Uterus (tissue), 4 donors: Measurements from ENCODE around the gene NKX1-2. TPM values are rescaled to one million over a fixed set of nuclear protein-coding genes. Genes with fewer than 3 reads are reported as not detected.

Source experiments
- DNase-seq, 2 donors: peaks; one replicate each; pipeline ENCODE4 v3.0.0-alpha.2; 2019 to 2020
- H3K27ac ChIP-seq, 2 donors: fragments of 200-600 bp; sonication (generic); 1 replicate in 1 of 2; 2 replicates in 1 of 2; pipeline ENCODE4 v1.5.1; 2016 to 2018
- H3K27me3 ChIP-seq, 2 donors: fragments of 200-600 bp; sonication (generic); one replicate each; pipeline ENCODE4 v1.5.1; 2018 to 2019; ENCODE audit warnings: control low read depth in 1 of 2
- H3K36me3 ChIP-seq, 2 donors: fragments of 200-600 bp; sonication (generic); one replicate each; pipeline ENCODE4 v1.5.1; 2019; ENCODE audit warnings: control low read depth in 1 of 2
- H3K4me1 ChIP-seq, 2 donors: fragments of 200-600 bp; sonication (generic); one replicate each; pipeline ENCODE4 v1.5.1; 2018 to 2019; ENCODE audit warnings: control low read depth in 1 of 2
- H3K4me3 ChIP-seq, 2 donors: fragments of 200-600 bp; sonication (generic); 1 replicate in 1 of 2; 2 replicates in 1 of 2; pipeline ENCODE4 v1.5.1; 2018 to 2019; ENCODE audit warnings: mild to moderate bottlenecking in 1 of 2
- H3K9me3 ChIP-seq, 2 donors: fragments of 200-600 bp; sonication (generic); one replicate each; pipeline ENCODE4 v1.5.1; 2019; ENCODE audit warnings: control low read depth in 1 of 2
- POLR2A ChIP-seq, 2 donors: fragments of 450-650 bp; IDR thresholded peaks; one replicate each; pipeline ENCODE4 v1.6.1; 2016; ENCODE audit warnings: antibody characterized with exemption in 2 of 2, mild to moderate bottlenecking in 1 of 2, moderate library complexity in 1 of 2
- intact Hi-C: fragments of 100-400 bp; cut with DNase I; formaldehyde crosslinking; loops from one replicate; pipeline ENCODE4 v1.15.1; 2023; ENCODE audit warnings: low total_unique reads
- total RNA-seq, 4 donors: library from RNA; depleted of rRNA in 3 of 4; stranded (reverse); fragments of >200 nt in 3 of 4; gene quantifications; one replicate each; pipeline versions ENCODE4 v1.1.0 to v1.2.4, GENCODE V29; 2014 to 2023
- TF ChIP-seq, protein P1 (sequence below), 4 experiments: fragments of 200-600 bp in 2 of 4; fragments of 450-650 bp in 2 of 4; sonication (generic) in 2 of 4; IDR thresholded peaks; one replicate each; pipeline ENCODE4 v1.5.1; 2016 to 2019; ENCODE audit warnings: antibody characterized with exemption in 4 of 4, mild to moderate bottlenecking in 2 of 4, moderate library complexity in 1 of 4
- donor health status: DM: yes; HTN: yes; CAD: no.

The NKX1-2 gene
- total RNA-seq, 4 donors from 2014 or later: not detected

DNA sequence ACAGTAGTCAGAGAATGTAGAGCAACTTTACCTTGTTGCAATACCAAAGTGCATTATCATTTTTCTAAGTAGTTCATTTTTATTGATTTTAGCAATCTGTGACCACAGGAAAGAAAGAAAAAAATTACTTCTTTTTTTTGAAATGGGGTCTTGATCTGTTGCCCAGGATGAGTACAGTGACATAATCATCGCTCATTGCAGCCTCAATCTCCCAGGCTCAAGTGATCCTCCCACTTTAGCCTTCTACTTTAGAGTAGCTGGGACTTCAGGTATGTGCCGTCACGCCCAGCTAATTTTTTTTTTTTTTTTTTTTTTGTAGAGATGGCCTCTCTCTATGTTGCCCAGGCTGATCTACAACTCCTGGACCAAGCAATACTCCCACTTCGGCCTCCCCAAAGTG lies 19.8 kb downstream of the NKX1-2 start:
- intact Hi-C loops: no loop called here

DNA sequence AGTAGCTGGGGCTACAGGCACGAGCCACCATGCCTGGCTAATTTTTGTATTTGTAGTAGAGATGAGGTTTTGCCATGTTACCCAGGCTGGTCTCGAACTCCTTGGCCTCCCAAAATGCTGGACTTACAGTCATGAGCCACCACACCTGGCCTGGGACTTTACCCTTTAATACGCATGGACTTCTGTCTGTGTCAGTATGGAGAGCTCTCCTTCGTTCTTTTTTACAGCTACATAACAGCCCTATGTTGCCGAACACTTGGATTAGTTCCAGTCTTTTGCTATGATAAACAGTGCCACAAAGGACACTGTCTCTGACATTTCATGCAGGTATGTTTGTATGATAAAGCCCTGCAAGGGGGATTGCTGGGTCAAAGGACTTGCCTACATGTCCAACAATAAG lies 20.3 kb downstream of the NKX1-2 start:
- H3K27me3 ChIP-seq: no peaks in the 10 kb centered on the region

More for the DNA sequence above, 19.8 kb downstream of the NKX1-2 start:
- no peaks in the 10 kb centered on the region for H3K27me3 ChIP-seq
- H3K4me3 ChIP-seq: no peak overlapping the region
- H3K4me1 ChIP-seq: no peaks in the 10 kb centered on the region
- H3K9me3 ChIP-seq: no peaks in the 10 kb centered on the region
- no peak for TF ChIP-seq POLR2A (IDR thresholded peaks at IDR 0.05)
- TF ChIP-seq, protein P1, sequence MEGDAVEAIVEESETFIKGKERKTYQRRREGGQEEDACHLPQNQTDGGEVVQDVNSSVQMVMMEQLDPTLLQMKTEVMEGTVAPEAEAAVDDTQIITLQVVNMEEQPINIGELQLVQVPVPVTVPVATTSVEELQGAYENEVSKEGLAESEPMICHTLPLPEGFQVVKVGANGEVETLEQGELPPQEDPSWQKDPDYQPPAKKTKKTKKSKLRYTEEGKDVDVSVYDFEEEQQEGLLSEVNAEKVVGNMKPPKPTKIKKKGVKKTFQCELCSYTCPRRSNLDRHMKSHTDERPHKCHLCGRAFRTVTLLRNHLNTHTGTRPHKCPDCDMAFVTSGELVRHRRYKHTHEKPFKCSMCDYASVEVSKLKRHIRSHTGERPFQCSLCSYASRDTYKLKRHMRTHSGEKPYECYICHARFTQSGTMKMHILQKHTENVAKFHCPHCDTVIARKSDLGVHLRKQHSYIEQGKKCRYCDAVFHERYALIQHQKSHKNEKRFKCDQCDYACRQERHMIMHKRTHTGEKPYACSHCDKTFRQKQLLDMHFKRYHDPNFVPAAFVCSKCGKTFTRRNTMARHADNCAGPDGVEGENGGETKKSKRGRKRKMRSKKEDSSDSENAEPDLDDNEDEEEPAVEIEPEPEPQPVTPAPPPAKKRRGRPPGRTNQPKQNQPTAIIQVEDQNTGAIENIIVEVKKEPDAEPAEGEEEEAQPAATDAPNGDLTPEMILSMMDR (IDR thresholded peaks at IDR 0.05): no peak
- DNase-seq: no peak
- no peaks in the 10 kb centered on the region for H3K36me3 ChIP-seq
- H3K27ac ChIP-seq: no peak overlapping the region

DNA sequence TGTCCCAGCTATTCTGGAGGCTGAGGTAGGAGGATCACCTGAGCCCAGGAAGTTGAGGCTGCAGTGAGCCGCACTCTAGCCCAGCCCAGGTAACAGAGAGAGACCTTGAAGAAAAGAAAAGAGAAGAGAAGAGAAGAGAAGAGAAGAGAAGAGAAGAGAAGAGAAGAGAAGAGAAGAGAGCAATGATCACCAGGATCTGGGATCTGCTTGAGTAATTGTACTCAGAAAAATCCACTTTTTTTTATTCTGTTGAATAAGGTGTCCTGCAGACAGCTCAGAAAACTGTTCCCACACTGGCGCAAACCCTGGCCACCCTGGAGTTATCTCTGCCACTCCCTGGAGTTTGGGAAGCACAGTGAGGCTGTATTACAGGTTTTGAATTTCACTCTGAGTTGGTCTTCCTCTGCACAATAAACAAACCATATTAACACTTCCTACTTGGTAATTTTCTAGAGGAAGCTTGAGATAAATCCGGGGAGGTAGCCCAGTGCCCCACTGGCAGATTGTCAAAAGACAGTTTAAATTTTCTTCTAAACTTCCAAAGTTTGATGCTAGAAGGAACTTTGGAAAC lies 21.5 kb downstream of the NKX1-2 start:
- intact Hi-C loops: no loop called here
- Histone ChIP-seq H3K4me1 (no peaks in the 10 kb centered on the region), H3K9me3 (no peaks in the 10 kb centered on the region), H3K27ac (no peak overlapping the region), H3K4me3 (no peak overlapping the region), H3K27me3 (no peaks in the 10 kb centered on the region), H3K36me3 (no peaks in the 10 kb centered on the region)
- no peak for DNase-seq
- no peak for TF ChIP-seq POLR2A (IDR thresholded peaks at IDR 0.05)
- TF ChIP-seq, protein P1 (IDR thresholded peaks at IDR 0.05): no peak

More for the DNA sequence above, 20.3 kb downstream of the NKX1-2 start:
- intact Hi-C loops: no loop called here
- TF ChIP-seq, protein P1 (IDR thresholded peaks at IDR 0.05): no peak
- no peak for TF ChIP-seq POLR2A (IDR thresholded peaks at IDR 0.05)
- DNase-seq: no peak
- Histone ChIP-seq H3K4me1 (no peaks in the 10 kb centered on the region), H3K4me3 (no peak overlapping the region), H3K27ac (no peak overlapping the region), H3K36me3 (no peaks in the 10 kb centered on the region), H3K9me3 (no peaks in the 10 kb centered on the region)

DNA sequence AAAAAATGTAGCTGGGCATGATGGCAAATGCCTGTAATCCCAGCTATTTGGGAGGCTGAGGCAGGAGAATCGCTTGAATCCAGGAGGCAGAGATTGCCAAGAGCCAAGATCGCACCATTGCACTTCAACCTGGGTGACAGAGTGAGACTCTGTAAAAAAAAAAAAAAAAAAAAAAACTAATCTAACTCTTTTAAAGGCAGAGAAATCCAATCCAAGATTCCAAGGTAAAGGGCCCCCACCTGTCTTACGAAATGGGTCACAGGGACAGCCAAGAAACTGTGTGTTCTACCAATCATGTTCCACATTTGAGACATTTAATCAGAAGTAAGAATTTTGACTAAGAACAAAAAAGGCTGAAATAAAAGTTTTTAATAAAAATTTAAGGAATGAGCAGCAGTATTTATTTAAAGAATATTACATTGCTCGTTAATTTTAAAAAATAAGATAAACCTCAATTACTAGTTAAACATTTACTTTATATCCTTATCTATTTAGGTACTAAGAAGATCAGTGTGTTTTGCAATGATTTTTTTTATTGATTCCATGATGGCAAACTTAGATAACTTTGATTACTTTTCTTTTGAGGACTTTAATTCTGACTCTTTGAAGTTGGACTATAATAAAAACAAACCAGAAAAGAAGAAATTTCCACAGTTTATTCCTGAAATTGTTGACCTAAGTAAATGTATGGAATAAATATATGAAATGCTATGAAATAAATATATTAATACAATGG lies 24.4 kb downstream of the NKX1-2 start:
- TF ChIP-seq POLR2A (IDR thresholded peaks at IDR 0.05): no peak
- TF ChIP-seq, protein P1 (IDR thresholded peaks at IDR 0.05): no peak
- Histone ChIP-seq H3K9me3 (no peaks in the 10 kb centered on the region), H3K36me3 (no peaks in the 10 kb centered on the region), H3K27ac (no peak overlapping the region), H3K4me3 (no peak overlapping the region), H3K27me3 (no peaks in the 10 kb centered on the region), H3K4me1 (no peaks in the 10 kb centered on the region)
- intact Hi-C loops: no loop called here
- no peak for DNase-seq

DNA sequence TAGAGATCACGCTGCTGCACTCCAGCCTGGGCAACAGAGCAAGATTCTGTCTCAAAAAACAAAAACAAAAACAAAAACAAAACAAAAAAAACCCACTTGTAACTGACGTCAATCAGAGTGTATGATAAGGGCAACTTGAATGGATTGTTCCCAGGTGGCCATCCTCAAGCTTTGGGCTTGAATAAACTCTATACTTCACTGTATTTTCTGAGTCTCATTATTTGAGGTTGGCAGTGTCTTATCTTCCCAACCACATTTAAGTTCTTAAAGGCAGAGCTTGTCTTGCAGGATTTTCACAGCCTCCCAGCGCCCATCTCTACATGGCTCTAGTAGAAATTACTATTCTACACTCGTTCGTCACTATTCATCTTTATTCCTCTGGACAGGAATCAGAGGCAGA lies 26.0 kb downstream of the NKX1-2 start:
- no peaks in the 10 kb centered on the region for H3K36me3 ChIP-seq
- H3K9me3 ChIP-seq: no peaks in the 10 kb centered on the region
- no peaks in the 10 kb centered on the region for H3K27me3 ChIP-seq
- no peak overlapping the region for H3K4me3 ChIP-seq
- no peak for DNase-seq
- intact Hi-C loops: no loop called here
- H3K27ac ChIP-seq: no peak overlapping the region
- no peaks in the 10 kb centered on the region for H3K4me1 ChIP-seq
- TF ChIP-seq POLR2A (IDR thresholded peaks at IDR 0.05): no peak
- TF ChIP-seq, protein P1 (IDR thresholded peaks at IDR 0.05): no peak
